ENCODE measurements around the gene SLC39A11. TPM values are rescaled to one million over a fixed set of nuclear protein-coding genes. Genes with fewer than 3 reads are reported as not detected.

SLC39A11 gene
- polyA plus RNA-seq, 3 donors: 16.6 to 27.9 (median 26.6) TPM

GRCh38 chr17:73111386-73111785 lies 18.9 kb upstream of the SLC39A11 start:
- peaks cover 0 to 3% of the 10 kb centered on the region in 2 donors for H3K36me3 Mint-ChIP-seq

GRCh38 chr17:73107191-73107590 lies 14.7 kb upstream of the SLC39A11 start:
- Histone ChIP-seq H3K79me2 (ENCODE audit: insufficient read depth, low read length) (no peaks in the 10 kb centered on the region), H3K4me2 (replicated peaks; ENCODE audit: extremely low read depth, low read length, poor library complexity, severe bottlenecking) (no peak overlapping the region), H3K27me3 (ENCODE audit: control insufficient read depth in 2 of 2, insufficient read depth in 2 of 2, low read length in 2 of 2) (no peaks in the 10 kb centered on the region), H3K36me3 (replicated peaks in 1 of 2; ENCODE audit: control insufficient read depth in 1 of 2, insufficient read depth in 2 of 2, low read length in 2 of 2) (no peaks in the 10 kb centered on the region), H2AFZ (ENCODE audit: insufficient read depth, low read depth, low read length, poor library complexity, severe bottlenecking) (no peak overlapping the region), H3K4me3 (replicated peaks in 1 of 3; ENCODE audit: low read depth in 2 of 3, low read length in 3 of 3) (no peak overlapping the region), H4K20me1 (ENCODE audit: insufficient read depth, low read length) (no peaks in the 10 kb centered on the region), H3K27ac (ENCODE audit: low read depth in 1 of 2, low read length in 2 of 2) (no peak overlapping the region), H3K9me3 (replicated peaks in 1 of 2; ENCODE audit: control insufficient read depth in 1 of 2, insufficient read depth in 1 of 2, low read length in 2 of 2) (no peaks in the 10 kb centered on the region), H3K9ac (ENCODE audit: insufficient read depth, low read length, poor library complexity, severe bottlenecking) (no peak overlapping the region), H3K4me1 (ENCODE audit: control insufficient read depth in 1 of 2, insufficient read depth in 2 of 2, low read length in 2 of 2) (peaks cover 37 to 46% of the 10 kb centered on the region in 2 donors)
- no peak for DNase-seq
- Mint-ChIP-seq H3K9me3 (peaks cover 0 to 6% (median 2%) of the 10 kb centered on the region in 7 donors), H3K27ac (no peak overlapping the region), H3K27me3 (ENCODE audit: low read depth in 3 of 3) (peaks cover 0 to 2% (median 1%) of the 10 kb centered on the region in 3 donors), H3K4me1 (peaks cover 41% of the 10 kb centered on the region), H3K36me3 (peaks cover 0 to 3% of the 10 kb centered on the region in 2 donors), H3K4me3 (no peak overlapping the region)
- 100% methylated on average over 1 of the region's 4 CpGs for WGBS (ENCODE audit: insufficient coverage)
- intact Hi-C loops (cut with micrococcal nuclease): no loop called here
- no peak for TF ChIP-seq CTCF (IDR thresholded peaks at IDR 0.05)

More at GRCh38 chr17:73111386-73111785, 18.9 kb upstream of the SLC39A11 start:
- TF ChIP-seq CTCF (IDR thresholded peaks at IDR 0.05): no peak
- H3K4me3 ChIP-seq (replicated peaks in 1 of 3; ENCODE audit: low read depth in 2 of 3, low read length in 3 of 3): no peak overlapping the region
- H3K9me3 Mint-ChIP-seq: peaks cover 4 to 16% (median 7%) of the 10 kb centered on the region in 7 donors
- peaks cover 0 to 2% (median 2%) of the 10 kb centered on the region in 3 donors for H3K27me3 Mint-ChIP-seq (ENCODE audit: low read depth in 3 of 3)
- H3K4me3 Mint-ChIP-seq: no peak overlapping the region
- 91% methylated on average over 5 of the region's 6 CpGs for WGBS (ENCODE audit: insufficient coverage)
- no peak overlapping the region for H3K9ac ChIP-seq (ENCODE audit: insufficient read depth, low read length, poor library complexity, severe bottlenecking)
- peaks cover 6 to 7% of the 10 kb centered on the region in 2 donors for H3K9me3 ChIP-seq (replicated peaks in 1 of 2; ENCODE audit: control insufficient read depth in 1 of 2, insufficient read depth in 1 of 2, low read length in 2 of 2)
- no peak for DNase-seq
- intact Hi-C loops (cut with micrococcal nuclease): no loop called here
- peaks cover 13% of the 10 kb centered on the region for H3K4me1 Mint-ChIP-seq
- no peak overlapping the region for H3K4me2 ChIP-seq (replicated peaks; ENCODE audit: extremely low read depth, low read length, poor library complexity, severe bottlenecking)
- no peaks in the 10 kb centered on the region for H3K27me3 ChIP-seq (ENCODE audit: control insufficient read depth in 2 of 2, insufficient read depth in 2 of 2, low read length in 2 of 2)
- H3K27ac ChIP-seq (ENCODE audit: low read depth in 1 of 2, low read length in 2 of 2): no peak overlapping the region
- H3K4me1 ChIP-seq (ENCODE audit: control insufficient read depth in 1 of 2, insufficient read depth in 2 of 2, low read length in 2 of 2): peaks cover 8 to 11% of the 10 kb centered on the region in 2 donors
- no peaks in the 10 kb centered on the region for H3K79me2 ChIP-seq (ENCODE audit: insufficient read depth, low read length)
- no peaks in the 10 kb centered on the region for H4K20me1 ChIP-seq (ENCODE audit: insufficient read depth, low read length)
- no peak overlapping the region for H2AFZ ChIP-seq (ENCODE audit: insufficient read depth, low read depth, low read length, poor library complexity, severe bottlenecking)
- H3K36me3 ChIP-seq (replicated peaks in 1 of 2; ENCODE audit: control insufficient read depth in 1 of 2, insufficient read depth in 2 of 2, low read length in 2 of 2): no peaks in the 10 kb centered on the region
- peak overlapping the region in 2 of 7 donors; percentile 25 to 62 for H3K27ac Mint-ChIP-seq
